Stimulated activated naive CD8-positive, alpha-beta T cell treated with anti-CD3 and anti-CD28 coated beads, Interleukin-15, Interleukin-2, amounts not matched to agents 100 ng/mL and 50 ng/mL, for 24 hours (primary cell): ENCODE data around the gene CCL19.
"Not testable (repeated sequence)": the region's sequence is repeated elsewhere in the genome, so short reads cannot be mapped to it uniquely, and the experiment has no call there.

Source experiments
- H3K27ac Mint-ChIP-seq: one replicate; pipeline ENCODE4 v1.8.0; 2021; ENCODE audit warnings: mild to moderate bottlenecking, mixed read lengths
- H3K27me3 Mint-ChIP-seq: one replicate; pipeline ENCODE4 v1.8.0; 2021; ENCODE audit warnings: mixed read lengths
- H3K36me3 Mint-ChIP-seq: one replicate; pipeline ENCODE4 v1.8.0; 2021; ENCODE audit warnings: low read depth, mixed read lengths
- H3K4me1 Mint-ChIP-seq: one replicate; pipeline ENCODE4 v1.8.0; 2021; ENCODE audit warnings: low read depth, mixed read lengths
- H3K4me3 Mint-ChIP-seq: one replicate; pipeline ENCODE4 v1.8.0; 2021; ENCODE audit warnings: mild to moderate bottlenecking, mixed read lengths
- H3K9me3 Mint-ChIP-seq: one replicate; pipeline ENCODE4 v1.8.0; 2021; ENCODE audit warnings: mixed read lengths

Gene CCL19

DNA sequence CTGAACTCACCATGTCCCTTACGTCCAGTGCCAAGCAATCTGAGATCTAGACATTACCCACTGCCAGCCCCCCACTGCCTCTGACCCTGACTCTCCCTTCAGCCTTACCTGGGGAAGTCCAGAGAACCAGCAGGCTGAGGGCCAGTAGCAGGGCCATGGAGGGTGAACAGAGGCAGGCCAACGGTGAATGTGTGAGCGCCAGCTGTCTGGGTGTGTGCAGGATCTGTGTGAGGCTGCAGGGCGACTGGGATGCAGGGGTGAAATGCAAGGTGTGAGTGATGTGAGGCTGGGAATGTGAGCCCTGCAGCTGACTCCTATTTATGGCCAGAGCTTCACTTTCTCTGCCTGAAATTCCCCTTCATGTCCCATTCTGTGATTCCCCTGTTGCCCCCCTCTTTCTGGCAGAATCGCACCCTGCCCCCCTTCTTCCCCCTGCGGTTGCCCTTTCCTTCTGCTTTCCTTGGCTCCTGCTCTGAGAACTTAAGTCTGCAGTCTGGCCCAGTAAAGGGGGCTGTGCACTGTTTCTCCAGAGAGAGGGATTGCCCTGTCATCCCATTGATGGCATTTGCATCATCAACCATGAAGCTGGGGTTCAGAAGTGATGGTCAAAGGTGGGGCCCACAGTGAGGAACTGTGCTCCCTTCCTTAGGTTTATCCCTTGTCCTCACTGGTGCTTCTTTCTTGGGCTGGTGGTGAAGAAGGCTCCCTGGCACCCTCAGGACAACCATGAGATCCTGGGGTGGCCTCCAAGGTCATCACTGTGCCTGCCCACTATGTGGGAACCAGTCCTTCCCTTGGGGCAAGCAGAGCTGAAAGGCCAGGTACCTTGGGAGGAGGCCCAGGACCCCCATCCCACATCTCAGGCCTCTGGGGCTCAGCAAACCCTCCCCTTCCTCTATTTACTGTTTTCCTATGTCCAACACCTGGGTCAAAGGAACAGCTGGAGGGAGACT is at the start of gene CCL19:
TSS of gene CCL19 (minus strand) at position 294 of the 953 bp plus-strand sequence. CDS start at position 157, 137 bp downstream.
- Mint-ChIP-seq H3K27ac (no peak within 1 kb of the TSS), H3K9me3 (no peaks in the 10 kb centered on the region), H3K4me3 (no peak within 1 kb of the TSS), H3K27me3 (no peaks in the 10 kb centered on the region), H3K36me3 (no peaks in the 10 kb centered on the region), H3K4me1 (no peaks in the 10 kb centered on the region)

GRCh38 chr9:34740176-34740575 is 49.1 kb upstream of the CCL19 start:
- H3K4me1 Mint-ChIP-seq, H3K36me3 Mint-ChIP-seq, H3K9me3 Mint-ChIP-seq, H3K4me3 Mint-ChIP-seq, H3K27ac Mint-ChIP-seq: not testable (repeated sequence)
- peaks cover 19% of the 10 kb centered on the region for H3K27me3 Mint-ChIP-seq

DNA sequence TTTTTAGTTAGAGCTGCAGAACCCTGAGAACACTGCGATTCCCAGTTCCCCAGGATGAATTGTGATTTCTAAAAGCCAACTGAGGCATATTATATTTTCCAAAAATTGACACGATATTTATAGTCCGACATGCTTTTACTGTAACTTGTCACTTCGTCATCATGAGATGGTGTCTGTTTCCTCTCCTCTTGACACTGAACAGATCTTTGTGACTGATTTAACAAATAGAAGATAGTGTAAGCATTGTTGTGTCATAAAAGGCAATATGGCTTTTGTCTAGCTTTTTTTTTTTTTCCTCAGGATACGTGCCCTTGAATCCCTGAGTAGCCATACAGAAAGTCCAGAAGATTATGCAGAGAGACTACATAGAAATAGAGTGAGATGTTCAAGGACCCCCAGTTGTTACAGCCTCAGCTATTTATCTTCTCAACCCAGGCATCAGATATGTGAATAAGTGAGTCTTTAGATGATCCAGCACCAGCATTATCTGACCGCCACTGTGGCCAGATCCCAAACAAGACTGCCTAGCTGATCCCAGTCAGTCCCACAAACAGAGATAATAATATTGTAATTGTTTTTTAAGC is 46.7 kb upstream of the CCL19 start:
- H3K4me3 Mint-ChIP-seq = no peak overlapping the region
- peaks cover 14% of the 10 kb centered on the region for H3K27me3 Mint-ChIP-seq

DNA sequence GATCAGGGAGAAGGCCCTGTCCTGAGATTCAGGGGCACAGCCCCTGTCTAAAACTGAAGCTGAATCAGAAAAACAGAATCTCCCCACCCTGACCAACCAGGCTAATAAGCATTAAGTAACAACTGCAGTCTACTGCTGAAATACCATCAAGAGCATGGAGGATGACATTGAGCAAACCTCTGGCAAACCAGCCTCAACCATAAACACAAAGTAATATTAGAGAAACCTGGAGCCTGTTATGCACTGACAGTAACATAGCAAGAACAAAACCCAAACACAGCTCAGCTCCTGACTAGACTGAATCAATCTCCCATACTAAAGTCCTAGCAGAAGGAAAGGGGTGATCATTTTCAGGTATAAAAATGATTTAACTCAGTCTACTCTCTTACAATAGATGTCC is 43.6 kb upstream of the CCL19 start:
- Mint-ChIP-seq H3K36me3 (no peaks in the 10 kb centered on the region), H3K9me3 (no peaks in the 10 kb centered on the region), H3K4me3 (no peak overlapping the region), H3K4me1 (no peaks in the 10 kb centered on the region), H3K27me3 (peaks cover 11% of the 10 kb centered on the region), H3K27ac (no peak overlapping the region)

More for the DNA sequence above, 46.7 kb upstream of the CCL19 start:
- no peaks in the 10 kb centered on the region for H3K4me1 Mint-ChIP-seq
- H3K36me3 Mint-ChIP-seq = no peaks in the 10 kb centered on the region
- no peak overlapping the region for H3K27ac Mint-ChIP-seq
- H3K9me3 Mint-ChIP-seq = no peaks in the 10 kb centered on the region

DNA sequence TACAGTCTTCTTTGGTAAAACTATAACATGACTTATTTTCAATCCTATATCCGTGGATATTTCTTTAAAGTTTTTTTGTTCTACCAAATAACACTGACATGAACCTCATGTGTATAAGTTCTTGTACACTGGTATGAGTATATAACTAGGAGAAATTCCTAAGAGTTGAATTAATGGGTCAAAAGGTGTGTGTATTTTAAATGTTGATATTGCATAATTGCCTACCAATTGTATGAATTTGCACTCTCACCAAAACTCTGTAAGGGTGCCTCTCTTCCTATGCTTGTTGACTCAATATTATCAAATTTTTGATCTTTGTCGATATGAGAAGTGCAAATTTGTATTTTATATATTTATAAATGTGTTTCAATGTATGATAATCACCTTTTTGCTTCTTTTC is 41.8 kb upstream of the CCL19 start:
- Mint-ChIP-seq H3K27ac (no peak overlapping the region), H3K4me3 (no peak overlapping the region), H3K27me3 (peaks cover 7% of the 10 kb centered on the region), H3K4me1 (no peaks in the 10 kb centered on the region), H3K9me3 (no peaks in the 10 kb centered on the region), H3K36me3 (no peaks in the 10 kb centered on the region)

DNA sequence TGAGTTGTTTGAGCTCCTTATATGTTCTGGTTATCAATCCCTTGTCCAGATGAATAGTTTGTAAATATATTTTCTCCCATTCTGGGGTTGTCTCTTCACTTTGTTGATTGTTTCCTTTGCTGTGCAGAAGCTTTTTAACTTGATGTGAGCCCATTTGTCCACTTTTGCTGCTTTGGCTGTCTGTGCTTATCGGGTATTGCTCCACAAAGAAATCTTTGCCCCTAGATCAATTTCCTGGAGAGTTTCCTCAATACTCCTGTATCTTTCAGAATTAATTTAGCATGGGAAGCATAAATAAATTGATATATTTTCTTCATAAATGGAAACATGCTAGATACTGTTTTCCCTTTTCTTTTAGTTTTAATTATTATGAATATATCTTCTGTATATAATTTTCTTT is 41.4 kb upstream of the CCL19 start:
- no peaks in the 10 kb centered on the region for H3K36me3 Mint-ChIP-seq
- H3K27ac Mint-ChIP-seq = no peak overlapping the region
- no peaks in the 10 kb centered on the region for H3K4me1 Mint-ChIP-seq

DNA sequence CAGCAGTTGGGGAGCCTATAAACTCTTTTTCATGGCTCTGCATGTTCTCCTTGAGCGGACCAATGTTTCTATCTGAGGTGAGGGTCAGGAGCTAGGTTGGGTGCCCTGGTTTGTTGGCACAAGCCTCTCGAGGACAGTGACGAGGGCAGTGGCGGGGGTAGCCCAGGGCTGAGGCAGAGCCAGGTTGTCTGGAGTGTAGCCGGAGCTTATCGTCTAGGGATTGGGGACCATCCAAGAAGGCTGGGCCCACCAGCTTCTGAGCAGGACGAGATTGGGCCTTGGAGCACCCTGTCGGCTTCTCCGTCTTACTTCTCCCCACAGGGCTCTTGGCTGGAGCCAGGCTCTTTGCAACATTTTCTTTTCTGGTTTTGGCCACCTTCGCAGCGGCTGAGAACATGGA is 32.1 kb upstream of the CCL19 start:
- no peak overlapping the region for H3K27ac Mint-ChIP-seq
- no peak overlapping the region for H3K4me3 Mint-ChIP-seq
- H3K27me3 Mint-ChIP-seq = peaks cover 6% of the 10 kb centered on the region
- no peaks in the 10 kb centered on the region for H3K36me3 Mint-ChIP-seq
- no peaks in the 10 kb centered on the region for H3K9me3 Mint-ChIP-seq
- no peaks in the 10 kb centered on the region for H3K4me1 Mint-ChIP-seq

More for the DNA sequence above, 41.4 kb upstream of the CCL19 start:
- Mint-ChIP-seq H3K9me3 (no peaks in the 10 kb centered on the region), H3K27me3 (peaks cover 7% of the 10 kb centered on the region), H3K4me3 (no peak overlapping the region)

GRCh38 chr9:34719769-34720025 is 28.6 kb upstream of the CCL19 start:
- not testable (repeated sequence) for H3K4me1 Mint-ChIP-seq, H3K9me3 Mint-ChIP-seq, H3K27ac Mint-ChIP-seq, H3K36me3 Mint-ChIP-seq, H3K27me3 Mint-ChIP-seq, H3K4me3 Mint-ChIP-seq

DNA sequence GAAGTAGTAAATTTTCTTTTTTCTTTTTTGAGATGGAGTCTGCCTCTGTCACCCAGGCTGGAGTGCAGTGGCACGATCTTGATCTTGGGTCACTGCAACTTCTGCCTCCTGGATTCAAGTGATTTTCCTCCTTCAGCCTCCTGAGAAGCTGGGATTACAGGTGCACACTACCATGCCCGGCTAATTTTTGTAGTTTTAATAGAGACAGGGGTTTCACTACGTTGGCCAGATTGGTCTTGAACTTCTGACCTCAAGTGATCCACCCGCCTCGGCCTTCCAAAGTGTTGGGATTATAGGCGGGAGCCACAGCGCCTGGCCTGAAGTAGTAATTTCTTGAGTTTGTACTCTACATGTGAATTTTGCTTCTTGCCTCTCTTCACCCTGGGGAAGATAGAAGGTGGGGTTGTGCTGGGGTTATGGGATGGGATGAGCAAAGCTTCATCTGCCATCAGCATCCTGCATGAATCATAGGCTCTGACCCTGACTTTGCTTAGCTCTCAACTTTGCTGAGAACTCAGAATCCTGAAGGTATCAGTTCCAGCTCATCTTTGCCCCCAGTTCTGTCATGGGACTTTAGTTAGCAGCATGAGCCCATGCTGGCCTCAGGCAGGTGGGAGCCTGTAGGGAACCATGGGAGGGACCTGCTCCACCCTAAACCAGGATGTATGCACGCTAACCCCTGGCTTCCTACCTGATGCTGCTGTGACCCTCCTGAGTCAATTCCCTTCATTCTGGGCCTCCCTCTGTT is 28.1 kb upstream of the CCL19 start:
- H3K36me3 Mint-ChIP-seq = no peaks in the 10 kb centered on the region
- H3K9me3 Mint-ChIP-seq = no peaks in the 10 kb centered on the region

GRCh38 chr9:34717996-34718614 is 27.0 kb upstream of the CCL19 start:
- no peak overlapping the region for H3K27ac Mint-ChIP-seq
- no peaks in the 10 kb centered on the region for H3K4me1 Mint-ChIP-seq
- H3K9me3 Mint-ChIP-seq = no peaks in the 10 kb centered on the region
- H3K4me3 Mint-ChIP-seq = no peak overlapping the region
- H3K27me3 Mint-ChIP-seq = peaks cover 11% of the 10 kb centered on the region
- no peaks in the 10 kb centered on the region for H3K36me3 Mint-ChIP-seq

More for the DNA sequence above, 28.1 kb upstream of the CCL19 start:
- H3K27me3 Mint-ChIP-seq = peaks cover 9% of the 10 kb centered on the region
- H3K4me3 Mint-ChIP-seq = no peak overlapping the region
- H3K27ac Mint-ChIP-seq = no peak overlapping the region
- H3K4me1 Mint-ChIP-seq = no peaks in the 10 kb centered on the region

GRCh38 chr9:34716711-34717110 is 25.6 kb upstream of the CCL19 start:
- Mint-ChIP-seq H3K9me3 (no peaks in the 10 kb centered on the region), H3K4me3 (no peak overlapping the region), H3K27ac (no peak overlapping the region), H3K4me1 (no peaks in the 10 kb centered on the region), H3K36me3 (no peaks in the 10 kb centered on the region), H3K27me3 (peaks cover 21% of the 10 kb centered on the region)

- Mint-ChIP-seq H3K27me3 (peaks cover 19% of the 10 kb centered on the region), H3K36me3 (no peaks in the 10 kb centered on the region)
Observed at GRCh38 chr9:34715639-34716215, 24.7 kb upstream of the CCL19 start.

GRCh38 chr9:34714007-34714406 is 22.9 kb upstream of the CCL19 start:
- H3K36me3 Mint-ChIP-seq = no peaks in the 10 kb centered on the region
- H3K9me3 Mint-ChIP-seq = no peaks in the 10 kb centered on the region

More at GRCh38 chr9:34715639-34716215, 24.7 kb upstream of the CCL19 start:
- no peaks in the 10 kb centered on the region for H3K9me3 Mint-ChIP-seq
- no peaks in the 10 kb centered on the region for H3K4me1 Mint-ChIP-seq
- no peak overlapping the region for H3K4me3 Mint-ChIP-seq
- no peak overlapping the region for H3K27ac Mint-ChIP-seq

GRCh38 chr9:34712140-34712539 is 21.1 kb upstream of the CCL19 start:
- Mint-ChIP-seq H3K27ac (no peak overlapping the region), H3K4me1 (no peaks in the 10 kb centered on the region), H3K27me3 (peaks cover 13% of the 10 kb centered on the region), H3K9me3 (no peaks in the 10 kb centered on the region), H3K4me3 (no peak overlapping the region), H3K36me3 (no peaks in the 10 kb centered on the region)

More at GRCh38 chr9:34714007-34714406, 22.9 kb upstream of the CCL19 start:
- no peaks in the 10 kb centered on the region for H3K4me1 Mint-ChIP-seq
- no peak overlapping the region for H3K27ac Mint-ChIP-seq
- no peak overlapping the region for H3K4me3 Mint-ChIP-seq
- peaks cover 17% of the 10 kb centered on the region for H3K27me3 Mint-ChIP-seq
